HG03039 (cell line): ENCODE results near the gene CNTN2.

Experiments
- ATAC-seq: cut with Tn5 transposase; IDR thresholded peaks from one replicate; pipeline ENCODE4 v1.9.1; 2021; ENCODE audit warnings: mild to moderate bottlenecking, moderate library complexity; ENCODE audit not compliant: unreplicated experiment

Gene CNTN2

GRCh38 chr1:205020466-205020865 is 22.5 kb upstream of the CNTN2 start:
- no peak for ATAC-seq

GRCh38 chr1:205024679-205025078 is 18.3 kb upstream of the CNTN2 start:
- no peak for ATAC-seq

- no peak for ATAC-seq
Observed at GRCh38 chr1:205025239-205025638, 17.8 kb upstream of the CNTN2 start.

GRCh38 chr1:205026181-205026580 is 16.8 kb upstream of the CNTN2 start:
- ATAC-seq: no peak

GRCh38 chr1:205028390-205028789 is 14.6 kb upstream of the CNTN2 start:
- ATAC-seq: no peak

- ATAC-seq: no peak
Observed at GRCh38 chr1:205028924-205029323, 14.1 kb upstream of the CNTN2 start.

- no peak for ATAC-seq
Observed at GRCh38 chr1:205030241-205030640, 12.8 kb upstream of the CNTN2 start.

- ATAC-seq: no peak
Observed at GRCh38 chr1:205030896-205031295, 12.1 kb upstream of the CNTN2 start.

- ATAC-seq: no peak
Observed at GRCh38 chr1:205032508-205032907, 10.5 kb upstream of the CNTN2 start.

GRCh38 chr1:205037539-205037938 is 5.5 kb upstream of the CNTN2 start:
- ATAC-seq: no peak

GRCh38 chr1:205038132-205038786 is 4.8 kb upstream of the CNTN2 start:
- no peak for ATAC-seq

- ATAC-seq: no peak
Observed at GRCh38 chr1:205041001-205041715, 1.9 kb upstream of the CNTN2 start.

GRCh38 chr1:205041998-205042910 is 758 bp upstream of the CNTN2 start:
- no peak for ATAC-seq

- ATAC-seq: no peak
Observed at GRCh38 chr1:205043866-205044265, 854 bp downstream of the CNTN2 start.

- no peak for ATAC-seq
Observed at GRCh38 chr1:205044741-205045140, 1.7 kb downstream of the CNTN2 start.

- no peak for ATAC-seq
Observed at GRCh38 chr1:205045146-205045545, 2.1 kb downstream of the CNTN2 start.

- no peak for ATAC-seq
Observed at GRCh38 chr1:205046870-205047269, 3.9 kb downstream of the CNTN2 start.

GRCh38 chr1:205047764-205048231 is 4.8 kb downstream of the CNTN2 start:
- ATAC-seq: no peak

- ATAC-seq: no peak
Observed at GRCh38 chr1:205048382-205048781, 5.4 kb downstream of the CNTN2 start.

- ATAC-seq: no peak
Observed at GRCh38 chr1:205049479-205049878, 6.5 kb downstream of the CNTN2 start.

- no peak for ATAC-seq
Observed at GRCh38 chr1:205052690-205053089, 9.7 kb downstream of the CNTN2 start.
